Kidney (tissue), 14 donors: ENCODE measurements around the gene CADPS. TPM values are rescaled to one million over a fixed set of nuclear protein-coding genes. Genes with fewer than 3 reads are reported as not detected.

Source experiments
- DNase-seq, 5 donors: peaks; one replicate each; pipeline ENCODE4 v3.0.0-alpha.2; 2013 to 2020
- FAIRE-seq: peaks from 2 replicates; lab custom pipeline; 2012; peaks lifted over from hg19 to GRCh38; lab: Jason Lieb, UNC
- H3K27ac ChIP-seq, 2 donors: one replicate each; pipeline ENCODE4 v1.7.0; 2013; ENCODE audit warnings: low read depth in 2 of 2, low read length in 2 of 2, inconsistent platforms in 1 of 2
- H3K27me3 ChIP-seq: one replicate; pipeline ENCODE4 v1.7.1; 2013; ENCODE audit warnings: low read length, inconsistent platforms; ENCODE audit not compliant: control insufficient read depth, insufficient read depth
- H3K36me3 ChIP-seq, 3 donors: one replicate each; pipeline versions ENCODE4 v1.7.0 to v1.7.1; 2013; ENCODE audit warnings: low read length in 3 of 3, control low read depth in 1 of 3, inconsistent platforms in 1 of 3; ENCODE audit not compliant: insufficient read depth in 3 of 3, control insufficient read depth in 2 of 3
- H3K4me1 ChIP-seq, 3 donors: one replicate each; pipeline versions ENCODE4 v1.7.0 to v1.7.1; 2013; ENCODE audit warnings: low read length in 3 of 3, inconsistent platforms in 1 of 3, low read depth in 1 of 3; ENCODE audit not compliant: control insufficient read depth in 2 of 3, insufficient read depth in 2 of 3
- H3K4me3 ChIP-seq, 3 donors: one replicate each; pipeline versions ENCODE4 v1.7.0 to v1.8.1; 2013; ENCODE audit warnings: low read length in 3 of 3, control low read depth in 1 of 3, inconsistent platforms in 1 of 3
- H3K9ac ChIP-seq, 3 donors: one replicate each; pipeline versions ENCODE4 v1.7.0 to v1.7.1; 2013; ENCODE audit warnings: low read length in 3 of 3, control low read depth in 1 of 3, inconsistent platforms in 1 of 3
- H3K9me3 ChIP-seq, 3 donors: one replicate each; pipeline versions ENCODE4 v1.7.0 to v1.7.1; 2013; ENCODE audit warnings: low read length in 3 of 3, control low read depth in 1 of 3, inconsistent platforms in 1 of 3; ENCODE audit not compliant: control insufficient read depth in 2 of 3, insufficient read depth in 1 of 3
- intact Hi-C: fragments of 100-400 bp; cut with DNase I; formaldehyde crosslinking; loops from one replicate; pipeline ENCODE4 v1.11.1; 2022
- polyA plus RNA-seq: library from polyadenylated mRNA; stranded (reverse); fragments of 350-450 nt; fragmentation: Illumina TruSeq; extraction: RNeasy Lipid Tissue Mini Kit (QIAGEN cat#74804); gene quantifications from one replicate; pipeline ENCODE4 v1.2.3, GENCODE V29; 2014; ENCODE audit warnings: low read depth, low replicate concordance; ENCODE audit not compliant: insufficient read depth
- total RNA-seq: library from RNA; stranded (reverse); fragmentation: NEBNext Ultra II Directional; extraction: Animal tissue kit (Norgen Biotek cat#: 25700); gene quantifications from one replicate; pipeline ENCODE4 v1.2.1, GENCODE V29; 2021
- TF ChIP-seq, protein P1 (sequence below): IDR thresholded peaks from 3 replicates; pipeline ENCODE4 v1.5.1; 2012; ENCODE audit warnings: mild to moderate bottlenecking, moderate library complexity, borderline replicate concordance; ENCODE audit not compliant: insufficient read depth; ENCODE audit errors: extremely low read depth
- donor health status: control.
- donor health status: control.
- donor health status: control.
- donor health status: control.
- donor health status: control.
- donor health status: DM: yes; HTN: yes; CAD: no.
- donor health status: Normal renal cell carcinoma (clear cell type).

The CADPS gene
- total and polyA plus RNA-seq, 2 donors from 2014 or later: 0.98 TPM; not detected in 1

DNA sequence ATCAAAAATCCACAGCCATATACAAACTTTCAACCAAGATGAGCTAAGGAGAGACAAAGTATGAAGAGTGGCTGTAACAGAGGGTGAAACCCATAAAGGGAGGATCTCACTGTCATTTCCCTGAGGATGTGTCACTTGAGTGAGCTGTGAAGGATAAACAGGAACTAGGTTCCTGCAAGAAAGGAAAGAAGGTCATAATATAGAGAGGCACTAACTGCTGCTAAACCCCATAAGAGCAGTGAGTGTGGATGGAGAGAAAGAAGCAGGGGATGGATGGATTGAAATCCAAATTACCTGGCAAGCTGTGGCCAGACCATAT lies 45.2 kb upstream of the CADPS start:
- Histone ChIP-seq H3K36me3 (no peaks in the 10 kb centered on the region), H3K27ac (no peak overlapping the region), H3K9me3 (no peaks in the 10 kb centered on the region), H3K9ac (no peak overlapping the region), H3K4me3 (no peak overlapping the region), H3K4me1 (no peaks in the 10 kb centered on the region), H3K27me3 (no peaks in the 10 kb centered on the region)
- DNase-seq (no peak), FAIRE-seq (no peak)
- intact Hi-C loops: no loop called here
- TF ChIP-seq, protein P1, sequence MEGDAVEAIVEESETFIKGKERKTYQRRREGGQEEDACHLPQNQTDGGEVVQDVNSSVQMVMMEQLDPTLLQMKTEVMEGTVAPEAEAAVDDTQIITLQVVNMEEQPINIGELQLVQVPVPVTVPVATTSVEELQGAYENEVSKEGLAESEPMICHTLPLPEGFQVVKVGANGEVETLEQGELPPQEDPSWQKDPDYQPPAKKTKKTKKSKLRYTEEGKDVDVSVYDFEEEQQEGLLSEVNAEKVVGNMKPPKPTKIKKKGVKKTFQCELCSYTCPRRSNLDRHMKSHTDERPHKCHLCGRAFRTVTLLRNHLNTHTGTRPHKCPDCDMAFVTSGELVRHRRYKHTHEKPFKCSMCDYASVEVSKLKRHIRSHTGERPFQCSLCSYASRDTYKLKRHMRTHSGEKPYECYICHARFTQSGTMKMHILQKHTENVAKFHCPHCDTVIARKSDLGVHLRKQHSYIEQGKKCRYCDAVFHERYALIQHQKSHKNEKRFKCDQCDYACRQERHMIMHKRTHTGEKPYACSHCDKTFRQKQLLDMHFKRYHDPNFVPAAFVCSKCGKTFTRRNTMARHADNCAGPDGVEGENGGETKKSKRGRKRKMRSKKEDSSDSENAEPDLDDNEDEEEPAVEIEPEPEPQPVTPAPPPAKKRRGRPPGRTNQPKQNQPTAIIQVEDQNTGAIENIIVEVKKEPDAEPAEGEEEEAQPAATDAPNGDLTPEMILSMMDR: no peak

DNA sequence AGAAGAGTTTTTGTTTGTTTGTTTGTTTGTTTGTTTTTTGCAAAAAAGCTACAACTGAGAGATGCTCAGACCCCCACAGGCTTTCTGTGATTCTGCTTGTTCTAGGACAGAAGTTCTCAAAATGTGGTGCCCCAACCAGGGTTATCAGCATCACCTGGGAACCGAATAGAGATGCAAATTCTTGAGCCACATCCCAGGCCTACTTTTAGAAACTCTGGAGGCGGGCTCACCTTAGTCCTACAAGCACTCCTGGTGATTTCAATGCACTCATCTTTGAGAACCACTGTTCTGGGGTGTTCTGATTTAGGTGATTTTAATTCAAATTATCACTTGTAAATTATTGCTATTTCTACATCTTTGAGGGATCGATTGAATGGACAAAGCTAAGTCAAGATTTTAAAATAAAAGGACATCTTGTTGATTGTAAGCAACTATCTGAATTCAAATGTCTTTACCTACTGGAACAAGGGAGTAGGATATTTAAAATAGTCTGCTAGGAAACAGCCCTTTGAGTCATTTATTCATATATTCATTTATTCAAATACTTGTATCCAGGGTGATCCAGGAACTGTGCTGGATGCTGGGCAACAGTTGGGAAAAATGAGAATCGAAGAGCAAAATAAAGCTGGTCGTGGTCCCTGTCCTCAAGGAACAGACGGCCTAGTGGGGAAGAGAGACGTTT lies 44.7 kb upstream of the CADPS start:
- no peak overlapping the region for H3K27ac ChIP-seq
- no peak overlapping the region for H3K4me3 ChIP-seq
- no peaks in the 10 kb centered on the region for H3K9me3 ChIP-seq
- TF ChIP-seq, protein P1: no peak
- DNase-seq: no peak
- no peaks in the 10 kb centered on the region for H3K4me1 ChIP-seq
- FAIRE-seq: no peak
- no peaks in the 10 kb centered on the region for H3K27me3 ChIP-seq
- intact Hi-C loops: no loop called here
- no peak overlapping the region for H3K9ac ChIP-seq
- no peaks in the 10 kb centered on the region for H3K36me3 ChIP-seq

DNA sequence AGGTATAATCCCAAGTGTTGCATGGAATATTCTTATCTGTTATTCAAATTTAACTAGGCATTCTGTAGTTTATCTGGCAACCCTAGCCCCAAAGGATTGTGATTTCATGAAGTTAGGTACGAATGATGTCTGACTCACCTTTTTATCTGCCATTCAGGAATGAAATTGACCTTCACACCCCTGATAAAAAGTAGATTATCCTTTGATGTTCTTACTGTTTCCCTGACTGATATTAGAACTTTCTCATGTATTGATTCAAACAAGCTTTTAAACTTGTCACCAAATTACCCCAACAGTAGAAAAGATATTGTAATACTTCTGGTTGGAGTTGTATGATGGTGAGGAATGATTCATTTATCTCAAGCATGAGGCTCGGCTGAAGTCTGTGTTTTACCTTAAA lies 43.6 kb upstream of the CADPS start:
- TF ChIP-seq, protein P1: no peak
- FAIRE-seq (no peak), DNase-seq (no peak)
- Histone ChIP-seq H3K9me3 (no peaks in the 10 kb centered on the region), H3K27ac (no peak overlapping the region), H3K9ac (no peak overlapping the region), H3K4me1 (no peaks in the 10 kb centered on the region), H3K27me3 (no peaks in the 10 kb centered on the region), H3K36me3 (no peaks in the 10 kb centered on the region), H3K4me3 (no peak overlapping the region)
- intact Hi-C loops: no loop called here

DNA sequence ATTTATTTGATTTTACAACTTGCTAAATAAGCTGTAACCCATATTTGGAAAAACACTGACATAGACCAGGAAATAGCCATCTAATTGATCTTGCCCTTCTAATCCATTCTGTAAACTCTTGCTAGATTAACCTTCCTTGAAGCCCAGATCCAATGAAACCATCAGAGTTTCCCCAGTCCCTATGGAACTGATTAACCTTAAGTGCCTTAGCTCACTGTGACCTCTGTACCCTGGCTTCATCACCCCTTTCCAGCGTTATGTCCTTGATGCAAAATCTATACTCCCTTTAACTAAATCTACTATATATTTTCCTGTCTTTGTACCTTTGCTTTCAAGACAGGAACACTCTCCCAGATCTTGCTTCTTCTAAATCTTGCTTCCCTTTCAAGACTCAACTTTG lies 42.9 kb upstream of the CADPS start:
- no peaks in the 10 kb centered on the region for H3K27me3 ChIP-seq
- no peak overlapping the region for H3K27ac ChIP-seq
- TF ChIP-seq, protein P1: no peak
- H3K9ac ChIP-seq: no peak overlapping the region
- no peaks in the 10 kb centered on the region for H3K4me1 ChIP-seq
- DNase-seq (no peak), FAIRE-seq (no peak)
- H3K36me3 ChIP-seq: no peaks in the 10 kb centered on the region
- intact Hi-C loops: no loop called here
- no peak overlapping the region for H3K4me3 ChIP-seq
- H3K9me3 ChIP-seq: no peaks in the 10 kb centered on the region
